ENCODE data around the gene EGF.

- no peak for TF ChIP-seq CTCF (IDR thresholded peaks at IDR 0.05)
- no peak for TF ChIP-seq POLR2A (IDR thresholded peaks at IDR 0.05)
Measured at GRCh38 chr4:109967798-109968520, 55.3 kb downstream of the EGF start.

All from testis (tissue), 2 donors.